Mammary epithelial cell (primary cell): ENCODE measurements around the gene MZB1.

ENCODE experiments used
- EZH2 ChIP-seq: IDR thresholded peaks from 2 replicates; pipeline ENCODE4 v1.6.1; 2012; ENCODE audit warnings: low read length, inconsistent platforms, borderline replicate concordance
- TF ChIP-seq, protein P1 (sequence below), 2 donors: IDR thresholded peaks in 1 of 2; conservative IDR thresholded peaks in 1 of 2; 2 replicates each; pipeline ENCODE4 v1.5.1; 2011 to 2012; ENCODE audit warnings: inconsistent platforms in 2 of 2, low read length in 2 of 2, mild to moderate bottlenecking in 2 of 2, control low read depth in 1 of 2, low read depth in 1 of 2; ENCODE audit not compliant: insufficient read depth in 1 of 2; ENCODE audit errors: extremely low read depth in 1 of 2

DNA sequence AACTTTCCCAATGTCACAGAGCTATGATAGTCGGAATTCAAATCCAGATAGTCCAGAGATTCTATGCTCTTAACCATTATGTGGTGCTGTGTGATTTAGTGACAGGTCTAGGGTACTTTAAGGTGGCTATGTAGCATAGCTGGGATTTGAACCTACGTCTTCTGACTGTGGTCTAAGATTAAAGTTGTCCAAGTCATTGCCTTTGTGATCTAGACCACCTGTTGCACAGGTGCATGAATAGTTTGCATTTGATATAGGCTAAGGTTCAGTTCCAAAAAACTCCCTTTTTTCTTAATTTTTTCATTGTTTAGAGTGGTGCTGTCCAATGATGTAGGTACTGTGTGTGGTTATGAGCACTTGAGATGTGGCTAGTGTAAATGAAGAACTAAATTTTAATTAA, 45.5 kb downstream of the MZB1 start:
- TF ChIP-seq, protein P1, sequence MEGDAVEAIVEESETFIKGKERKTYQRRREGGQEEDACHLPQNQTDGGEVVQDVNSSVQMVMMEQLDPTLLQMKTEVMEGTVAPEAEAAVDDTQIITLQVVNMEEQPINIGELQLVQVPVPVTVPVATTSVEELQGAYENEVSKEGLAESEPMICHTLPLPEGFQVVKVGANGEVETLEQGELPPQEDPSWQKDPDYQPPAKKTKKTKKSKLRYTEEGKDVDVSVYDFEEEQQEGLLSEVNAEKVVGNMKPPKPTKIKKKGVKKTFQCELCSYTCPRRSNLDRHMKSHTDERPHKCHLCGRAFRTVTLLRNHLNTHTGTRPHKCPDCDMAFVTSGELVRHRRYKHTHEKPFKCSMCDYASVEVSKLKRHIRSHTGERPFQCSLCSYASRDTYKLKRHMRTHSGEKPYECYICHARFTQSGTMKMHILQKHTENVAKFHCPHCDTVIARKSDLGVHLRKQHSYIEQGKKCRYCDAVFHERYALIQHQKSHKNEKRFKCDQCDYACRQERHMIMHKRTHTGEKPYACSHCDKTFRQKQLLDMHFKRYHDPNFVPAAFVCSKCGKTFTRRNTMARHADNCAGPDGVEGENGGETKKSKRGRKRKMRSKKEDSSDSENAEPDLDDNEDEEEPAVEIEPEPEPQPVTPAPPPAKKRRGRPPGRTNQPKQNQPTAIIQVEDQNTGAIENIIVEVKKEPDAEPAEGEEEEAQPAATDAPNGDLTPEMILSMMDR (conservative IDR thresholded peaks at IDR 0.05 in 1 of 2, IDR thresholded peaks at IDR 0.05 in 1 of 2; ENCODE audit: extremely low read depth in 1 of 2, insufficient read depth in 1 of 2, low read depth in 1 of 2, low read length in 2 of 2) = no peak
- TF ChIP-seq EZH2 = no peak
